Measurements from ENCODE around the gene DCDC1. TPM values are rescaled to one million over a fixed set of nuclear protein-coding genes. Genes with fewer than 3 reads are reported as not detected.
A peak's percentile ranks its signal among the peaks of the same experiment; 100 is the strongest.

Gene DCDC1
- total and polyA plus RNA-seq, 9 of the 15 experiments (the other 6 are each of a cell fraction or from before 2014, with no cell fraction given), result 0.05 to 0.18 (median 0.08) TPM; not detected in 3

DNA sequence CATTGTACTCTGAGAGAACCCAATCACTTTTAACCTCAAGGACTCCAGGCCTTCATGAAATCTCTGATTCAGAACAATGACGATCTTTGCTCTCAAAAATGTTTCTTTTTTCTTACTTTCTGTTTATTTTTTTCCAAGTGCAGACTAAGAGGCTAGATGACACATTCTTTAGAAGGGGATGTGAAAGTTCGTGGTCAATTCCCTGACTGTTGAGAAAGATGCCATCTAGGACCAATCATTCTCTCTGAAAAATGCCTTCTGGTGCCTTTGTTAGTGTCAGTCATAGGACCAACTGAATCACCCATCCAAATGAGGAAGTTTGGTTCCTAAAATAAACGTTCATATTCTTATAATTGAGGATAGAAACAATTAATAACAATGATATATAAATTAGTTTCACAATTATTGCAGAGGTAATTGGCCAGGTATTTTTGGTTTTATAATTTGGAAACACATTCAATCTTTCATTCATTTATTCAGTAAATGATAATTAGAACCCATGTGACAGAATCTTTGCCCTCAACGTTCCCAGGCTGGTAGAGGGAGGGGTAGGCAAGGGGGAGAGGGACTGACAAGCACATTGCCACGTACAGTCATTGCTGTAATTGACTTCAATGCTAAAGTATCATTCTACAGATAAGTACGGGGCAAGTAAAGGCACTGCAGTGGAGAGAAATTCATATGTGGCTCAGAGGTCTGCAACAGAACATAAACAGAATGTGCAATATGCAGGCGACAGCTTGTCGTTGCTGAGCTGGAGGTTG, 450.0 kb downstream of the DCDC1 start (continued):
- no peak for TF ChIP-seq IRF2 (CRISPR knock-in tag; IDR thresholded peaks at IDR 0.05)
- TF ChIP-seq ZC3H11A (IDR thresholded peaks at IDR 0.05; ENCODE audit: low read depth, low read length), result no peak
- no peak for TF ChIP-seq JUND (IDR thresholded peaks at IDR 0.05; ENCODE audit: borderline replicate concordance, low read depth, low read length)
- TF ChIP-seq JUND (tag; IDR thresholded peaks at IDR 0.05; ENCODE audit: borderline replicate concordance, low read depth, low read length), result no peak

DNA sequence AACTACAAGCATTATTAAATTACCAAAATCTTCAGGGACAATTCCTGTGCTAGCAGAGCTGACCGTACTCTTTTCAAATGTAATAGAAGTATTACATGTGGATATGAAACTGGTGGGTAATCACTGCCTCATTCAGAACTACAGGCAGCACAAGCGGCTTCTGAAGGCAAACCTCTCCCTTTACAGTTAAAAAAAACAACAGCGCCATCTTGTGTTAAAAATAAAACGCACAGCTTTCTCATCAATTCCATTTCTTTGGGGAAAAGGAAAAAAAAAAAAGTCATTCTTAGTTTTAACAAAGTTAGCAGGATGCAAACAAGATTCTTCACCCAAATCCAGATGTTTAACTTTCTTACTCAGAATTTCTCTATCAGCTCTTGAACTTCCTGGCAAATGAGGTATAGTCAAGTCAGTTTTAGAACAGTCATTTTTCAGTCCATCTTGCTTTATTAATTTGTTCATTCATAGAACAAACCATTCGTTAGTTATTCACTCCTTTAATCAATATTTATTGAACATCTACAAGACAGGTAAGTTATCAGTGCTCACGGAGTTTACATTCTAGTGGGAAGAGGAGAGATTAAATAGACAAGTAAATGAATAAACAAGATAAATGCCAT, 451.6 kb downstream of the DCDC1 start:
- Histone ChIP-seq H3K36me3 (ENCODE audit: control insufficient read depth, insufficient read depth, low read length) (no peaks in the 10 kb centered on the region), H3K4me1 (replicated peaks in 1 of 2; ENCODE audit: control insufficient read depth in 2 of 2, insufficient read depth in 2 of 2, low read length in 2 of 2) (no peaks in the 10 kb centered on the region), H3K4me3 (no peak overlapping the region), H3K9ac (ENCODE audit: insufficient read depth in 1 of 2, low read depth in 2 of 2, low read length in 2 of 2) (no peak overlapping the region), H3K4me2 (ENCODE audit: insufficient read depth, low read length) (no peak overlapping the region), H3K27ac (ENCODE audit: extremely low read depth, low read depth, low read length) (no peak overlapping the region), H3K9me3 (replicated peaks; ENCODE audit: control insufficient read depth, insufficient read depth, low read depth, low read length) (no peaks in the 10 kb centered on the region), H4K20me1 (replicated peaks; ENCODE audit: control insufficient read depth, insufficient read depth, low read length) (no peaks in the 10 kb centered on the region), H3K9me1 (ENCODE audit: control insufficient read depth, insufficient read depth, low read length) (no peaks in the 10 kb centered on the region), H3K79me2 (ENCODE audit: control insufficient read depth, insufficient read depth, low read length) (no peaks in the 10 kb centered on the region), H2AFZ (ENCODE audit: low read depth, low read length) (no peak overlapping the region), H3K27me3 (ENCODE audit: control insufficient read depth in 2 of 2, insufficient read depth in 2 of 2, low read length in 2 of 2) (no peaks in the 10 kb centered on the region)
- in situ Hi-C loops (cut with MboI), result loop anchor here (5.0 kb wide), 1 partner anchor 571 kb away; no protein-coding TSS in a partner anchor
- ATAC-seq, result peak; percentile 65; the same call in 2 of the 3 replicates
- DNase-seq (ENCODE audit: extremely low read depth in 1 of 4, low spot score in 3 of 4), result peak; percentile 13 to 50 (median 32)
- BruUV-seq (replicated peaks), result no TSS peak
- FAIRE-seq, result no peak
- 0% methylated on average over 6 of the region's 6 CpGs for WGBS (ENCODE audit: insufficient coverage, low coverage, missing lambda C conversion rate)
- intact Hi-C loops (cut with micrococcal nuclease), result loop anchor here (1.0 to 10.0 kb wide), 2 partner anchors 572 to 1483 kb away; no protein-coding TSS in a partner anchor
- ChIA-PET POLR2A (no interaction called here), CTCF (ENCODE audit: low intra/inter-chr PET ratio) (interaction anchor here (0.6 to 0.7 kb wide), 2 partner anchors 129 to 1693 kb away, joined by 3 to 5 read pairs; no protein-coding TSS in a partner anchor)
- TF ChIP-seq, protein P1, sequence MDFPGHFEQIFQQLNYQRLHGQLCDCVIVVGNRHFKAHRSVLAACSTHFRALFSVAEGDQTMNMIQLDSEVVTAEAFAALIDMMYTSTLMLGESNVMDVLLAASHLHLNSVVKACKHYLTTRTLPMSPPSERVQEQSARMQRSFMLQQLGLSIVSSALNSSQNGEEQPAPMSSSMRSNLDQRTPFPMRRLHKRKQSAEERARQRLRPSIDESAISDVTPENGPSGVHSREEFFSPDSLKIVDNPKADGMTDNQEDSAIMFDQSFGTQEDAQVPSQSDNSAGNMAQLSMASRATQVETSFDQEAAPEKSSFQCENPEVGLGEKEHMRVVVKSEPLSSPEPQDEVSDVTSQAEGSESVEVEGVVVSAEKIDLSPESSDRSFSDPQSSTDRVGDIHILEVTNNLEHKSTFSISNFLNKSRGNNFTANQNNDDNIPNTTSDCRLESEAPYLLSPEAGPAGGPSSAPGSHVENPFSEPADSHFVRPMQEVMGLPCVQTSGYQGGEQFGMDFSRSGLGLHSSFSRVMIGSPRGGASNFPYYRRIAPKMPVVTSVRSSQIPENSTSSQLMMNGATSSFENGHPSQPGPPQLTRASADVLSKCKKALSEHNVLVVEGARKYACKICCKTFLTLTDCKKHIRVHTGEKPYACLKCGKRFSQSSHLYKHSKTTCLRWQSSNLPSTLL (IDR thresholded peaks at IDR 0.05), result no peak
- TF ChIP-seq ATF1 (CRISPR knock-in tag; IDR thresholded peaks at IDR 0.05), result no peak
- TF ChIP-seq ATF1 (tag; IDR thresholded peaks at IDR 0.05), result no peak

All from K562 (cell line).